ENCODE results near the gene USHBP1.

DNA sequence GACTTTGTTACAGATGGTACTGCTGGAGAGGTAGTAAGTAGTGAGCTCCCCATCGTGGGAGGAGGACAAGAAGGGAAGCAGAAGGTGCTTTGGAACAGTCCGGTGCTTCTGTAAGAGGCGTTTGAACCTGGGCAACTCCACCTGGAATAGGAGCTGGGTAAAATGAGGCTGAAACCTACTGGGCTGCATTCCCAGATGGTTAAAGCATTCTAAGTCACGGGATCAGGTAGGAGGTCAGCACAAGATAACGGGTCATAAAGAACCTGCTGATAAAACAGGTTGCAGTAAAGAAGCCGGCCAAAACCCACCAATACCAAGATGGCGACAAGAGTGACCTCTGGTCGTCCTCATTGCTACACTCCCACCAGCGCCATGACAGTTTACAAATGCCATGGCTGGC lies 22.2 kb upstream of the USHBP1 start:
- TF ChIP-seq, protein P1, sequence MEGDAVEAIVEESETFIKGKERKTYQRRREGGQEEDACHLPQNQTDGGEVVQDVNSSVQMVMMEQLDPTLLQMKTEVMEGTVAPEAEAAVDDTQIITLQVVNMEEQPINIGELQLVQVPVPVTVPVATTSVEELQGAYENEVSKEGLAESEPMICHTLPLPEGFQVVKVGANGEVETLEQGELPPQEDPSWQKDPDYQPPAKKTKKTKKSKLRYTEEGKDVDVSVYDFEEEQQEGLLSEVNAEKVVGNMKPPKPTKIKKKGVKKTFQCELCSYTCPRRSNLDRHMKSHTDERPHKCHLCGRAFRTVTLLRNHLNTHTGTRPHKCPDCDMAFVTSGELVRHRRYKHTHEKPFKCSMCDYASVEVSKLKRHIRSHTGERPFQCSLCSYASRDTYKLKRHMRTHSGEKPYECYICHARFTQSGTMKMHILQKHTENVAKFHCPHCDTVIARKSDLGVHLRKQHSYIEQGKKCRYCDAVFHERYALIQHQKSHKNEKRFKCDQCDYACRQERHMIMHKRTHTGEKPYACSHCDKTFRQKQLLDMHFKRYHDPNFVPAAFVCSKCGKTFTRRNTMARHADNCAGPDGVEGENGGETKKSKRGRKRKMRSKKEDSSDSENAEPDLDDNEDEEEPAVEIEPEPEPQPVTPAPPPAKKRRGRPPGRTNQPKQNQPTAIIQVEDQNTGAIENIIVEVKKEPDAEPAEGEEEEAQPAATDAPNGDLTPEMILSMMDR (IDR thresholded peaks at IDR 0.05; ENCODE audit: low read length), result no peak
- TF ChIP-seq EZH2phosphoT487 (IDR thresholded peaks at IDR 0.05; ENCODE audit: low read length), result no peak
- no peak for TF ChIP-seq EZH2 (optimal IDR thresholded peaks at IDR 0.05; ENCODE audit: low read depth, low read length)
